PC-3 (cell line): ENCODE results near the gene MAST4.

Experiments
- CTCF ChIP-seq: fragments of 300-600 bp; sonication (generic); conservative IDR thresholded peaks from 2 replicates; pipeline ENCODE4 v1.5.1; 2017; ENCODE audit warnings: antibody characterized with exemption, low read depth, mild to moderate bottlenecking, low read length
- EZH2 ChIP-seq: fragments of 300-600 bp; sonication (generic); IDR thresholded peaks from one replicate; pipeline ENCODE4 v1.6.1; 2017; ENCODE audit warnings: antibody characterized with exemption, mild to moderate bottlenecking, low read length; ENCODE audit not compliant: unreplicated experiment
- EZH2phosphoT487 ChIP-seq: fragments of 300-600 bp; sonication (generic); IDR thresholded peaks from 2 replicates; pipeline ENCODE4 v1.6.1; 2018; ENCODE audit warnings: mild to moderate bottlenecking, antibody characterized with exemption, low read length, borderline replicate concordance

GRCh38 chr5:66741394-66741793 is 145.2 kb downstream of the MAST4 start:
- TF ChIP-seq CTCF (no peak), EZH2 (no peak), EZH2phosphoT487 (no peak)
